Activated gamma-delta T cell (primary cell): ENCODE results near the gene S1PR4.
"Not testable (repeated sequence)": the region's sequence is repeated elsewhere in the genome, so short reads cannot be mapped to it uniquely, and the experiment has no call there.

Experiments
- DNase-seq: peaks from one replicate; lab custom pipeline; 2025; lab: John Stamatoyannopoulos, UW

The S1PR4 gene

DNA sequence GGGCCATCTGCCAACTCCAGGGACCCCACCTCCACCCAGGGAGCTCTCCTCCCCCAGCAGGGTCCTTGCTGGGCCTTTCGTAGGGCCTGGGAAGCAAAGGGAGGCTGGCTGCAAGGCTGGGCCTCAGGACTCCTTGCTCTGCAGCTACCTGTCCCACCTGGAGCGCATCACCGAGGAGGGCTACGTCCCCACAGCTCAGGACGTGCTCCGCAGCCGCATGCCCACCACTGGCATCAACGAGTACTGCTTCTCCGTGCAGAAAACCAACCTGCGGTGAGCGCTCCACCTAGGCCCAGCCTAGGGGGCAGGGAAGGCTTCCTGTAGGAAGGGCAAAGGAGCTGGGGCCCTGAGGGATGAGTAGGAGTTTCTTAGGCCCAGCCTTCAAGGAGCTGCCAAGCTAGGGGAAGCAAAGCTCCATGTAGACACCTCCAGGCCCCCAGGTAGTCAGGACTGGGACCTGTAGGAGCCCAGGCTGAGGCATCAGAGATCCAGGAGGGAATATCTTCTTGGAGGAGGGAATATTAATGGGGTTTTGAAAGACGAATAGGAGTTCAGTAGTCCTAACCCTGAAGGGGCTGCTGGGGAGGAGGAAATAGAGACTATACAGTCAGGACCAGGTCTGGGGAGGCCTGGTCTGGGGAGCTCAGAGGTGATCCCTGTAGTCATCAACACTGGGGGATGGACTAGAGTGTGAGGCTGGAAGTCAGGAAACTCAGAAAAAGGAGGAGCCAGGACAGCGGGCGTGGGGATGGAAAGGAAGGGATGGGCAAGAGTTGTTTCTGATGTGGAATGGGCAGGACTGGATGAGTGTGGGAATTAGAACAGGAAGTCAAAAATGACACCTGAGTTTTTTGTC is 26.8 kb upstream of the S1PR4 start:
- no peak for DNase-seq

DNA sequence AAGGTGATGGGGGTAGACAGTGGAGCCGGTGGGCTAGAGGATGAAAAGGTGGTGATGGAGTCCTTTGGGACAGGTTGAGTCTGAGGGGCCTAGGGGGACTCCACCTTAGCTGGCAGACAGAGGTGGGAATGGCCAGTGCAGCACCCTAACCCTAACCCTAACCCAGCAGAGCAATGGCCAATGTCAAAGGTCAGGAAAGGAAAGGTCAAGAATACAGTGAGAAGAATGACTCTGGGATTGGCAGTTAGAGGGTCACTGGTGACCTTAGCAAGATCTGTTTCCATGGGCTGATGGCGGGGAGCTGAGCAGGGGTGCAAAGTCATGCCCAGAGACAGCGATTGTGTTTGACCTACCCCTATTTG is 26.2 kb upstream of the S1PR4 start:
- DNase-seq = no peak

DNA sequence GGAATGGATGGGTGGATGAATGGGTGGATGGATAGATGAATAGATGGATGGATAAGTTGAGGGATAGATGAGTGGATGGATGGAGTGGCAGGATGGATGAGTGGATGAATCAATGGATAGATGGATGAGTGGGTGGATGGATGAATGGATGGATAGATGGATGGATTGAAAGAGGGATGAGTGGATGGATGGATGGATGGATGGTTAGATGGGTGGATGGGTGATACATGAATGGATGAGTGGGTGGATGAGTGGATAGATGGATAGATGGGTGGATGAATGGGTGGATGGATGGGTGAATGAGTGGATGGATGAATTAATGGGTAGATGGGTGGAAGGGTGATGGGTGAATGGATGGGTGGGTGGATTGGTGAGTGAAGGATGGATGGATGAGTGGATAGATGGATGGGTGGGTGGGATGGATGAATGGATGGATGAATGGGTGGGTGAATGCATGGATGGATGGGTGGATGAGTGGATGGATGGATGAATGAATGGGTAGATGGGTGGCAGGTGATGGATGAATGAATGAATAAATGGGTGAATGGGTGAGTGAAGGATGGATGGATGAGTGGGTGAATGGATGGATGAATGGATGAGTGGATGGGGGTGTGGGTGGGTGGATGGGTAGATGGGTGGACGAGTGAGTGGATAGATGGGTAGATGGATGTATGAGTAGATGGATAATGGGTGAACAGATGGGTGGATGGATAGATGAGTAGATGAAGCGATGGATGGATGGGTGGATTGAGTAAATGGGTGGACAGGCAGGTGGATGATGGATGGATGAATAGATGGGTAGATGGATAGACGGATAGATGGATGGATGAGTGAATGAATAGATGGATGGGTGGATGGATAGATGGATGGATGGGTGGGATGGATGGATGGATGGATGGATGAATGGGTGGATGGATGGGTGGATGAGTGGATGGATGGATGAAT is 25.0 kb upstream of the S1PR4 start:
- no peak for DNase-seq

DNA sequence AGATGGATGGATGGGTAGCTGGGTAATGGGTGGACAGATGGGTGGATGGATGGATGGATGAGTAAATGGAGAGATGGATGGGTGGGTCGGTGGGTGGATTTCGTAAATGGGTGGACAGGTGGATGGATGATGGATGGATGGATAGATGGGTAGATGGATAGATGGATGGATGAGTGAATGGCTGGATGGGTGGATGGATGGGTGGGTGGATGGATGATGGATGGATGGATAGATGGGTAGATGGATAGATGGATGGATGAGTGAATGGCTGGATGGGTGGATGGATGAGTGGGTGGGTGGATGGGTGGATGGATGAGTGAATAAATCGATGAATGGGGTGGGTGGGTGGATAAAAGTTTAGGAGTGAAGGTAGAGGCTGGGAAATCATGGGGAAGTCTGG is 24.1 kb upstream of the S1PR4 start:
- DNase-seq = not testable (repeated sequence)

DNA sequence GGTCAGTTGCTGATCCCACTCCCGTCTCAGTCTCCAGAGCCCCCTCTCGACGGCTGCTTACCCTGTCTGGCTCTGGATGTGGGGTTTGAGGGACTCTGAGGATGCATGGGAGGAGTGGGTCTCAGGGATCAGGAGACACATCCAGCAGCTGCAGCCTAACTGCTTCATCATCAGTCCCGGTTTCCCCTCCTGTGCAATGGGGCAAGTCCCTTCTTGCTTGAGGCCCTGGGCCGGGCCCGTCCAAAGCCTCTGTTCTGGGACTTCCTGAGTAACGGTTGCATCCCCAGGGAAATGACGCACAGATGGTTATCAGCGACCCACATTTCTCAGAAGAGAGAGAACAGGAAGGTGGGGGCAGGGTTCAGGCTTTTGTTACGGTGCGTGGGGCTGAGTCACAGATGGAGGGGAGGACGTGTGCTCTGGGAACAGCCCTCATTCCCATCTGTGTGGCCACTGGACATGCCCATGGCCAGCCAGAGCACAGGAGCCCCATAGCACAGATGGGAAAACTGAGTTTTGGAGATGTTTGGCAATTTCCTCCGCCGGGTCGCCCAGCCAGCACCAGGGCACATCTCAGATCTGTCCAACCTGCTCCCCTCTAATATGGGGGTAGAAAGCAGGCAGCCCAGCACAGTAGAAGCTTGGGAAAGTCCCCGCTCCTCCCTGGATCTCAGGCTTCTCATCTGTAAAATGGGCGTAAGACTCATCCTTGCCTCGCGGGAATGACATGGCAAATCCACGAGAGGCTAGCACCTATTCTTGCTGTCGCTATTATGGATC is 23.4 kb upstream of the S1PR4 start:
- peak; percentile 47 for DNase-seq

DNA sequence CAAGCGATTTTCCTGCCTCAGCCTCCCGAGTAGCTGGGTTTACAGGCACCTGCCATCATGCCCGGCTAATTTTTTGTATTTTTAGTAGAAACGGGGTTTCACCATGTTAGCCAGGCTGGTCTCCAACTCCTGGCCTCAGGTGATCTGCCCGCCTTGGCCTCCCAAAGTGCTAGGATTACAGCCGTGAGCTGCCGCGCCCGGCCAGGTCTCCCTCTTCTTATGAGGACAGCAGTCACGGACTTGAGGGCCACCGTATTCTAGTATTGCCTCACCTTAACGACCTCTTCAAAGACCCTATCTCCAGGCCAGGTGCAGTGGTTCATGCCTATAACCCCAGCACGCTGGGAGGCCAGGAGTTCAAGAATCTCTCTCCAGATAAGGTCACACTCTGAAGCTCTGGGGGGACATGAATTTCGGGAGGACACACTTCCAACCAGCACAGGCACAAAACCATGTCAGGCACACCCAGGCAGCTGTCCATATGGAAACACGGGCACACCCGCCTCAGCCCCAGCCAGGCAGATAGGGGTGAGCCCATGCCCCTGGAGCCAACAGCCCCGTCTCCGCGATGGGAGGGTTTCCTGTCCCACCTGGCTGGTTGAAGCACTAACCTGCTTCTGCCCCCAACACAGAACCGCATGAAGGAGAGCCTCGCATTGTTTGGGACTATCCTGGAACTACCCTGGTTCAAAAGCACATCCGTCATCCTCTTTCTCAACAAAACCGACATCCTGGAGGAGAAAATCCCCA is 21.3 kb upstream of the S1PR4 start:
- no peak for DNase-seq

DNA sequence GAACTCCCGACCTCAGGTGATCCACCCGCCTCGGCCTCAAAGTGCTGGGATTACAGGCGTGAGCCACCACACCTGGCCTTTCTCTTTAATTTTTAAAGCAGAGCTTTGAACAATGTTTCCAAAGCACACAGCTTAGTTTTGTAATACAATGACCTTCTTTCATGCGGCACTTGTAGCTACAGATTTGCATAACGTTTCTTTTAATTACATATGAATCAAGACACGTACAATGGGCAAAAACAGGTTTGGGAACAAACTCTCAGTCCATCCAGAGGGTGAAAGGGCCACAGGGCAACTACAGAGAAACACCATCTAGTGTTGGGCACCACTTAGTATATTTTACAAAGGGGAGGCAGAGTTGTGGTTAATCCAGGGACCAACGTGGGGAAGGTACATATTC is 19.0 kb upstream of the S1PR4 start:
- DNase-seq = no peak

DNA sequence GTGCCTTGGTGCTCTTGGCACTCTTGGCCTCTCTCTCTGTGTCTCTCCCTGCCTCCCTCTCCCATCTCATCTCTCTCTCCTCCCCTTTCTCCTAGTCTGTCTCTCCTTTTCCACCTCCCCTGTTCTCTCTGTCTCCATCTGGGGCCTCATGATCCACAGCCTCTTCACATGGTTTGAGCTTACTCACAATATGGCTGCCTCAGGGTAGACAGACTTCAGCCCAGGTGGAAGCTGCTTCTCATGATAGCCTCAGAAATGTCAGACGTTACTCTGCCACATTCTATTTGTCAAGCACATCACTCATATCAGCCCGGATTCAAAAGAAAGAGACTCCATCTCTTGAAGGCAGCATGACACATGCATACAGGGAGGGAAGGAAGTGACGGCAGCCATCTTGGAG is 18.4 kb upstream of the S1PR4 start:
- no peak for DNase-seq

DNA sequence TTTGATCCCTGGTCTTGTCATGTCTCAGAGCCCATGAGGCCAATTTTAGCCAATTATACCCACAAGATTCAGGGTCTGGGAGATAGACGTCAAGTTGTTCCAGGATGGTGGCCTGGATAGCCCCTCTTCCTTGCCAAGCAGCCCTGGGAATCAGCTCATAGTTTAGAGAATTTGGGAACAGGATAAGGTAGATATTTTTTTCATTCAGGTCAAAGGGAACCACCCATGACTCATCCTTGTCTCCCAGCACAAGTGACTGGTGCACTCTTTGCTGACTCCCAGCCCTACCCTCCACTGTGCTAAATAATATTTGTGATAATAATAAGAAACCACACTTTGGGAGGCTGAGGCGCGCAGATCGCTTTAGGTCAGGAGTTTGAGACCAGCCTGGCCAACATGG is 17.1 kb upstream of the S1PR4 start:
- DNase-seq = no peak

DNA sequence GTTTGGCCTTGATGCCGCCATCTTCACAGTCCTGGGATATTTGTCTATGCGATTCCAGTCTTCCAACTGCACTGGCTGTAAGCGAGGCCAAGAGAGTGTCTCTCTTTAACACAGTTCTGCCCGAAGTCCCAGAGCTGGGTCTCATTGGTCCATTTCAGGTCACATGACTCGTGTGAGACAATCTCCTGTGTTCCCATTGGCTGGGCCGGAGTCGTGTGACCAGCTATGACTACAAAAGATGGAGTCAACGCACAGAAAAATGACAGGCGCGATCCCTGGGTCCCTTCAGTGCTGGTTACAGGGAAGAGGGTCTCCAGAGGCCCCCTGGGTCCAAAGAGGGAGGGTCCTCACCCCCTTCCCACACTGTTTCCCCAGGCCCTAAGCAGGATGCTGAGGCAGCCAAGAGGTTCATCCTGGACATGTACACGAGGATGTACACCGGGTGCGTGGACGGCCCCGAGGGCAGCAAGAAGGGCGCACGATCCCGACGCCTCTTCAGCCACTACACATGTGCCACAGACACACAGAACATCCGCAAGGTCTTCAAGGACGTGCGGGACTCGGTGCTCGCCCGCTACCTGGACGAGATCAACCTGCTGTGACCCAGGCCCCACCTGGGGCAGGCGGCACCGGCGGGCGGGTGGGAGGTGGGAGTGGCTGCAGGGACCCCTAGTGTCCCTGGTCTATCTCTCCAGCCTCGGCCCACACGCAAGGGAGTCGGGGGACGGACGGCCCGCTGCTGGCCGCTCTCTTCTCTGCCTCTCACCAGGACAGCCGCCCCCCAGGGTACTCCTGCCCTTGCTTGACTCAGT is 15.9 kb upstream of the S1PR4 start:
- DNase-seq = no peak

DNA sequence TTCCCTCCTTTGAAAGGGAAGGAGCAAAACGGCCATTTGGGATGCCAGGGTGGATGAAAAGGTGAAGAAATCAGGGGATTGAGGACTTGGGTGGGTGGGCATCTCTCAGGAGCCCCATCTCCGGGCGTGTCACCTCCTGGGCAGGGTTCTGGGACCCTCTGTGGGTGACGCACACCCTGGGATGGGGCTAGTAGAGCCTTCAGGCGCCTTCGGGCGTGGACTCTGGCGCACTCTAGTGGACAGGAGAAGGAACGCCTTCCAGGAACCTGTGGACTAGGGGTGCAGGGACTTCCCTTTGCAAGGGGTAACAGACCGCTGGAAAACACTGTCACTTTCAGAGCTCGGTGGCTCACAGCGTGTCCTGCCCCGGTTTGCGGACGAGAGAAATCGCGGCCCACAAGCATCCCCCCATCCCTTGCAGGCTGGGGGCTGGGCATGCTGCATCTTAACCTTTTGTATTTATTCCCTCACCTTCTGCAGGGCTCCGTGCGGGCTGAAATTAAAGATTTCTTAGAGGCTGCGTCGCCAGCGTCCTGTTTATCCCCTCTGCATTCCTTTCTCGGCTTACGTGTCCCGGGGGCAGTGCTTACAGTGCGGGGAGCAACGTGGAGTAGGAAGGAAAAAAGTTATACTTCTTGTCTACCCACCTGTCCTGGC is 15.2 kb upstream of the S1PR4 start:
- DNase-seq = no peak

DNA sequence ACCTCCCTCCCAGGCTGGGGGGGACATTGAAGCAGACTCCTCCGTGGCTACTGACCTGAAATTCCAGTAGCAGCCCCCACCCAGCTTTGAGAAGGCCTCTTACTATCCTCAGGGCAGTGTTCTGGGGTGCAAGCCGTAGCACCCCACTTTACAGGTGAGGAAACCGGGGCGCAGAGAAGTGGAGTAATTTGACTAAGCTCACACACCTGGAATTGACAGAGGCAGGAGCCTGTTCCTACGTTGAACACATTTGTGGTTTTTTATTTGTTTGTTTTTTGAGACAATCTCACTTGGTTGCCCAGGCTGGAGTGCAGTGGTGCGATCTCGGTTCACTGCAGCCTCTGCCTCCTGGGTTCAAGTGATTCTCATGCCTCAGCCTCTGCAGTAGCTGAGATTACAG is 14.6 kb upstream of the S1PR4 start:
- DNase-seq = no peak

DNA sequence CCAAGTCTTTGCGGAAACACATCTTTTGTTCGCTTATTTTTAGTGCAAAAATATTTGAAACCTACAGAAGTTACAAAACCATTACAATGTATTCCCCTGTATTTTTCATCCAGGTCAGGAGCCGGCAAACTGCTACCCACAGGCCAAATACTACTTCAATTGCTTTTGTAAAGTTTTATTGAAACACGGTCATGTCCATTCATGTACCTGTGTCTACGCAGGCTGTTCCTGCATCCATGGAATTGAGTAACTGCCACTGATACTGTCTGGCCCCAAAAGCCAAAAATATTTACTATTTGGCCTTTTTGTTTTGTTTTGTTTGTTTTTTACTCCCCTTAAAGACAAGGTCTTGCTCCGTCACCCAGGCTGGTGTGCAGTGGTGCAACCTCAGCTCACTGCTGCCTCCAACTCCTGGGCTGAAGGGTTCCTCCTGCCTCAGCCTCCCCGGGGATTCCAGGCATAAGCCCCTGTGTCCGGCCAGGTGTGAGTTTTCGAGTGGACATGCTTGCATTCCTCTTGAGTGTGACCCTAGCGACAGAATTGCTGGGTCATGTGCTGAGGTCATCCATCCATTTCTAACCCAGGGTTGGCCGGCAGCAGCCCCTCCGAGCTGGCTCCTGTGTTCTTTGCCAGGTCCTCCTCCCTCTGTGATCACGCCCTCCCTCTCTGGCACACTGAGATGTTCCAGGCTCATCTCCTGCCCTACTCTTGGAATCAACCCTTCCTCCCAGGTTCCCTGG is 10.9 kb upstream of the S1PR4 start:
- no peak for DNase-seq

DNA sequence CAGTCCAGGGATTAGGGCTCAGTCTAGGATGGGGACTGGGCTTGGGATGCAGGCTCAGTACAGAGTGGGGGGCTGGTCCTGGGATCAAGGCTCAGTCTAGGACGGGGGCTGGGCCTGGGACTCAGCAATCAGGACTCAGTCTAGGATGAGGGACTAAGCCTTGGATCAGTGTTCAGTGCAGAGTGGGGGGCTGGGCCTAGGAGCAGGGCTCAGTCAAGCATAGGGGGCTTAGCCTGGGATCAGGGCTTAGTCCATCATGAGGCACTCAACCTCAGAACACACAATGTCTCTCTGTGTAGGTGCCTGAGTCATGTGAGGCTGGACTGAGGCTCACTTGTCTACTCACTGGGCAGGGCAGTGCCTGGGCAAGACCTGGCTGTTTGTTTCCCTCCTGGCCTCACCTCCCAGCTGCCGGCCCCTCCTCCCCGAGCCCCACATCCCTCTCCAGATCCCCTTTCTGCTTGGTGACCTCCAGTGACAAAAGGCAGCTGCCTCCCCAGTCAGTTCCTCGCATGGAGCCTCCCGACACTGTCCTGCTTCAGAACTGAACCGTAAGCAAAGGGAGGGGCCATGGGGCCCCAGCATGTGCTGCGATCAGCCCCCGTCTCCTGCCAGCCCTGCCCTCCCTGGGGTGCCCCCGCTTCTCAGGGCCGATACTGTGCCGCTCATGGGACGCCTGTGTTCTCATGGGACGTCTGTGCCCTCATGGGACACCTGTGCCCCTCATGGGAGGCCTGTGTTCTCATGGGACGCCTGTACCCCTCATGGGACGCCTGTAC is 6.5 kb upstream of the S1PR4 start:
- no peak for DNase-seq

DNA sequence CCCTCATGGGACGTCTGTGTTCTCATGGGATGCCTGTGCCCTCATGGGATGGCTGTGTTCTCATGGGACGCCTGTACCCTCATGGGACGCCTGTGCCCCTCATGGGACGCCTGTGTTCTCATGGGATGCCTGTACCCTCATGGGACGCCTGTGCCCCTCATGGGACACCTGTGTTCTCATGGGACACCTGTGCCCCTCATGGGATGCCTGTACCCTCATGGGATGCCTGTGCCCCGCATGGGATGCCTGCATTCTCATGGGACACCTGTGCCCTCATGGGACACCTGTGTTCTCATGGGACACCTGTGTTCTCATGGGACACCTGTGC is 5.9 kb upstream of the S1PR4 start:
- DNase-seq = not testable (repeated sequence)

DNA sequence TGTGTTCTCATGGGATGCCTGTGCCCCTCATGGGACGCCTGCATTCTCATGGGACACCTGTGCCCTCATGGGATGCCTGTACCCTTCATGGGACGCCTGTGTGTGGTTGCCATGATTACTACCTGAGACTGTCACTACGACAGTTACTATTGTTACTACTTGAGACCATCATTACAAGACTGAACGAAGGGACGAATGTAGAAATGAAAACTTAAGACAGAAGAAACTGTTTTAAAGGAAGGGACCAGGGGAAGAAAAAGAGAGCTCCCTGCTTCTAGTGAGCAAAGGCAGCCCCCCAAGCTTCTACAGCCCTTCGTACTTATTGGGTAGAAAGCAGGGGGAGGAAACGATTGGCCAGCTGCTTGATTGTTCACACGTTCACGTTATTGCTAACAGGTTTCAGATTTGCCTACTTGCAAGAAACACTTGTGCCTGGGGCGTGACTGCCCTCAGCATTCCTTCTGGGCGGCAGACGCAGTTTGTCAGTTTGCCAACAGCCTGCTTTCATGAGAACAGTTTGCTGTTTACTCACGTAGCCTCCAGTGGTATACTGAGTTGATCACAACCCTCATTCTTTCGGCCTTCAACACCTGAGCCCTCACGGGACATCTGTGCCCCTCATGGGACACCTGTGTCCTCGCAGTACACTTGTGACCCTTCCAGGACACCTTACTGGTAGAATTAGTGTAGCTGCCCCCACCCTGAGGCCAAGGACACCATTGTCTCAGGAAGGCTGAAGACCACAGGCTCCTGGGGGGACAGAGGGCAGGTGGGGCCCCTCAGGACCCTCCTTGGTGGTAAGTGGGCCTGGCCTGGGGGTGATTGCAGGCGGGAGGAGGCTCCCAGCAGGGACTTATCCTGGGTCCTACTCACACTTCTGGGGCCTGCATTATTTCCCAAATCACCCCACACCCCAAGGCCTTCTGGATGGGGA is 2.5 kb upstream of the S1PR4 start:
- DNase-seq = no peak

DNA sequence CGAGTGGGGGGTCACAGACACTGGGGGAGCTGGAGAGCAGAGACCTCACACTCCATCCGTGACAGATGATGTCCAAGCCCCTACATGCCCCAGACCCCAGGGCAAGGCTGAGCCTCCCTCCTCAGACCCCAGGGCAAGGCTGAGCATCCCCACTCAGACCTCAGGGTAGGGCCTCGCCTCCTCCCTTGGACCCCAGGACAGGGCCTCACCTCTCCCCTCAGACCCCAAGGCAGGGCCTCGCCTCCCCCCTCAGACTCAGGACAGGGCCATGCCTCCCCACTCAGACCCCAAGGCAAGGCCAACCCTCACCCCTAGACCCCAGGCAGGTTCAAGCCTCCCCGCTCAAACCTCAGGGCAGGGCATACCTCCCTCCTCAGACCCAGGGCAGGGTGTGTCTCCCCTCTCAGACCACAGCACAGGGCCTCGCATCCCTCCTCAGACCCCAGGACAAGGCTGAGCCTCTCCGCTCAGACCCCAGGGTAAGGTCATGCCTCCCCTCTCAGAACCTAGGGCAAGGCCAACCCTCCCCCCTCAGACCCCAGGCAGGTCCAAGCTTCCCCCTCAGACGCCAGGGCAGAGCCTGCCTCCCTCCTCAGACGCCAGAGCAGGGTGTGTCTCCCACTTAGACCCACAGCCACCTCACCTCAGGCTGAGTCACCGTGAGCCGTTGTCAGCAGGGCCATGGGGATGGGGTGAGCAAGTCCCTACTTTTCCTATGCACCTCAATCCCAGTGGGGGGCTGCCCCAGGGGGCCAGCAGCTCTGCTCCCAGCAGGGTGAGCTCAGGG is 1.7 kb upstream of the S1PR4 start:
- peak; percentile 42 for DNase-seq
